Osteoblast (primary cell): Measurements from ENCODE around the gene RFX1. TPM values are rescaled to one million over a fixed set of nuclear protein-coding genes. Genes with fewer than 3 reads are reported as not detected.
A peak's percentile ranks its signal among the peaks of the same experiment; 100 is the strongest.
"Not testable (repeated sequence)": the region's sequence is repeated elsewhere in the genome, so short reads cannot be mapped to it uniquely, and the experiment has no call there.

ENCODE experiments used
- DNase-seq: peaks from one replicate; pipeline ENCODE4 v3.0.0; 2011; ENCODE audit warnings: low spot score, mixed read lengths; ENCODE audit not compliant: insufficient read length; ENCODE audit errors: missing footprints
- H2AFZ ChIP-seq: 2 replicates; pipeline ENCODE4 v1.6.0; 2011; ENCODE audit warnings: mild to moderate bottlenecking, low read length
- H3K27ac ChIP-seq: 2 replicates; pipeline ENCODE4 v1.5.1; 2011; ENCODE audit warnings: mild to moderate bottlenecking, low read depth, low read length, moderate library complexity
- H3K27me3 ChIP-seq: 2 replicates; pipeline ENCODE4 v1.6.0; 2012; ENCODE audit warnings: mild to moderate bottlenecking, control low read depth, inconsistent platforms, low read length, moderate library complexity; ENCODE audit not compliant: insufficient read depth
- H3K36me3 ChIP-seq: 2 replicates; pipeline ENCODE4 v1.5.1; 2011; ENCODE audit warnings: mild to moderate bottlenecking, low read length, control low read depth, moderate library complexity; ENCODE audit not compliant: insufficient read depth
- H3K4me1 ChIP-seq: 2 replicates; pipeline ENCODE4 v1.5.1; 2011; ENCODE audit warnings: mild to moderate bottlenecking, low read length, control low read depth, moderate library complexity; ENCODE audit not compliant: insufficient read depth
- H3K4me2 ChIP-seq: 2 replicates; pipeline ENCODE4 v1.6.0; 2011; ENCODE audit warnings: mild to moderate bottlenecking, low read length; ENCODE audit not compliant: insufficient read depth
- H3K4me3 ChIP-seq: fragments of 200-600 bp; sonication (generic); 3 replicates; pipeline ENCODE4 v1.5.1; 2012; ENCODE audit warnings: mild to moderate bottlenecking, low read length, inconsistent platforms; ENCODE audit not compliant: insufficient read depth
- H3K79me2 ChIP-seq: 2 replicates; pipeline ENCODE4 v1.6.0; 2012; ENCODE audit warnings: mild to moderate bottlenecking, low read length, control low read depth, inconsistent platforms; ENCODE audit not compliant: insufficient read depth
- H3K9me3 ChIP-seq: 2 replicates; pipeline ENCODE4 v1.5.1; 2011; ENCODE audit warnings: low read depth, low read length, control low read depth
- H4K20me1 ChIP-seq: 2 replicates; pipeline ENCODE4 v1.6.0; 2012; ENCODE audit warnings: mild to moderate bottlenecking, low read length, control low read depth; ENCODE audit not compliant: insufficient read depth
- CTCF ChIP-seq: IDR thresholded peaks from 2 replicates; pipeline ENCODE4 v1.5.1; 2011; ENCODE audit warnings: mild to moderate bottlenecking, low read depth, low read length, moderate library complexity; ENCODE audit errors: extremely low read depth
- total RNA-seq: library from RNA; depleted of rRNA; stranded (reverse); fragments of >200 nt; gene quantifications from 2 replicates; pipeline ENCODE4 v1.2.3, GENCODE V29; 2012

The RFX1 gene
- total RNA-seq, 1 donor, result 2.5 TPM

- H3K79me2 ChIP-seq, result no peaks in the 10 kb centered on the region
- H3K36me3 ChIP-seq, result no peaks in the 10 kb centered on the region
- TF ChIP-seq CTCF, result peak; percentile 54
- peak; percentile 84 for DNase-seq
- H3K4me2 ChIP-seq, result no peak overlapping the region
- H3K4me3 ChIP-seq, result no peak overlapping the region
- H3K27me3 ChIP-seq, result peaks cover 7% of the 10 kb centered on the region
- peak overlapping the region; percentile 65 for H2AFZ ChIP-seq
- no peaks in the 10 kb centered on the region for H3K4me1 ChIP-seq
- no peaks in the 10 kb centered on the region for H3K9me3 ChIP-seq
- no peak overlapping the region for H3K27ac ChIP-seq
- H4K20me1 ChIP-seq, result no peaks in the 10 kb centered on the region
Observed at GRCh38 chr19:14023404-14024235, 17.5 kb upstream of the RFX1 start.

- no peaks in the 10 kb centered on the region for H3K36me3 ChIP-seq
- DNase-seq, result no peak
- H3K79me2 ChIP-seq, result no peaks in the 10 kb centered on the region
- no peaks in the 10 kb centered on the region for H3K9me3 ChIP-seq
- no peaks in the 10 kb centered on the region for H3K4me1 ChIP-seq
- H4K20me1 ChIP-seq, result no peaks in the 10 kb centered on the region
- TF ChIP-seq CTCF, result no peak
- no peaks in the 10 kb centered on the region for H3K27me3 ChIP-seq
- H3K4me2 ChIP-seq, result no peak overlapping the region
- no peak overlapping the region for H2AFZ ChIP-seq
- H3K27ac ChIP-seq, result no peak overlapping the region
- H3K4me3 ChIP-seq, result no peak overlapping the region
Observed at GRCh38 chr19:14022469-14022868, 16.3 kb upstream of the RFX1 start.

DNA sequence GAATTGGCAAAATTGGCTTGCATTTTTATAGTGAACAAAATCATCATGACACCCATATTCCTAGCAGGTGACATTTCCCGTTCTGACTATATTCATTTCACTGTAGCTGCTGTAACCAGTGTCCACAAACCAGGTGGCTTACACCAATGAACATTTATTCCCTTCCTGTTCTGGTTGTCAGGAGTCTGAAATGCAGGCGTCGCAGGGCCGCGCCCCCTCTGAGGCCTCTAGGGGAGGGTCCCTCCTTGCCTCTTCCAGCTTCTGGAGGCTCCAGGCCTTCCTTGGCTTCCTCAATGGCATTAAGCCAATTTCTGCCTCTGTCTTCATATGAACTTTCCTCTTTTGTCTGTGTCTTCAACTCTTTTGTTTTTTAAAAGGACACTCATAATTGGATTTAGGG lies 15.4 kb upstream of the RFX1 start:
- Histone ChIP-seq H3K4me3 (no peak overlapping the region), H3K27me3 (no peaks in the 10 kb centered on the region), H3K79me2 (no peaks in the 10 kb centered on the region), H3K9me3 (no peaks in the 10 kb centered on the region), H3K4me1 (no peaks in the 10 kb centered on the region), H3K36me3 (no peaks in the 10 kb centered on the region), H4K20me1 (no peaks in the 10 kb centered on the region), H3K4me2 (no peak overlapping the region), H2AFZ (no peak overlapping the region), H3K27ac (no peak overlapping the region)
- no peak for DNase-seq
- TF ChIP-seq CTCF, result no peak

- not testable (repeated sequence) for H3K27ac ChIP-seq, DNase-seq, H3K36me3 ChIP-seq
Observed at GRCh38 chr19:14019739-14020138, 13.6 kb upstream of the RFX1 start.

More at GRCh38 chr19:14019739-14020138, 13.6 kb upstream of the RFX1 start:
- not testable (repeated sequence) for H4K20me1 ChIP-seq, H2AFZ ChIP-seq, H3K4me2 ChIP-seq, H3K9me3 ChIP-seq, H3K4me1 ChIP-seq, H3K4me3 ChIP-seq, H3K27me3 ChIP-seq, H3K79me2 ChIP-seq
